TTC549 (cell line): ENCODE results near the gene CDKN3.

Experiments used
- FAIRE-seq: peaks from 2 replicates; lab custom pipeline; 2012; peaks lifted over from hg19 to GRCh38; lab: Jason Lieb, UNC

The CDKN3 gene, protein sequence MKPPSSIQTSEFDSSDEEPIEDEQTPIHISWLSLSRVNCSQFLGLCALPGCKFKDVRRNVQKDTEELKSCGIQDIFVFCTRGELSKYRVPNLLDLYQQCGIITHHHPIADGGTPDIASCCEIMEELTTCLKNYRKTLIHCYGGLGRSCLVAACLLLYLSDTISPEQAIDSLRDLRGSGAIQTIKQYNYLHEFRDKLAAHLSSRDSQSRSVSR

GRCh38 chr14:54396493-54397335 lies at the start of gene CDKN3:
Gene CDKN3, plus strand, starts transcription at chr14:54397007. Its CDS starts 62 bp downstream, at chr14:54397069.
- peak; percentile 96 for FAIRE-seq

GRCh38 chr14:54347044-54347443 lies 49.8 kb upstream of the CDKN3 start:
- peak; percentile 41 for FAIRE-seq

DNA sequence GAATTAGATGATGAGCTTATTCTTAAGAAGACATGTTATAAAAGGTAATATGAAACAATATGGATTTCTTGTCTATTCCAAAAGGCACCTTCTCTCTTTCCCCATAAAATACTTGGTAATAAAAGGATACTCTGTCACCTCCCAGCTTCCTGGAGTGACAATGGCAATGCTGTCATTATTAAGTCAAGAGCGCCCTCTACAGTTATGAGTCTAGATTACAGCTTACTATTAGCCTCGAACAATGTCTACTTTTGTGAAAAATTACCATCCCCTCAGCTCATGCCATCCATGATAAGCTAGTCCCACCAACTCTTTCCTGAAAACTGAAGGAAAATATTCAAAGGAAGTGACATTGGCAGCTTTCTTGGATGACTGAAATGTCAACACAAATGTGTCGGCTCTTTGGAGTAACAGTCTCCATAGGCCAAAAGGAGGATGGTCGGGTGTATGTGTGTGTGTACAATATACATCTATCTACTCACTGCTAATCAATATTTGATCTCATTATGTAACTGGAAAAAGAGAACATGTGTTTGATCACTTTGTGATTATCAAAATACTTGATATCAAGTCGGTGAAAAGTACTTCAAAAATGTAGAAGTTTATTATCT lies 48.7 kb upstream of the CDKN3 start:
- peak; percentile 95 for FAIRE-seq

DNA sequence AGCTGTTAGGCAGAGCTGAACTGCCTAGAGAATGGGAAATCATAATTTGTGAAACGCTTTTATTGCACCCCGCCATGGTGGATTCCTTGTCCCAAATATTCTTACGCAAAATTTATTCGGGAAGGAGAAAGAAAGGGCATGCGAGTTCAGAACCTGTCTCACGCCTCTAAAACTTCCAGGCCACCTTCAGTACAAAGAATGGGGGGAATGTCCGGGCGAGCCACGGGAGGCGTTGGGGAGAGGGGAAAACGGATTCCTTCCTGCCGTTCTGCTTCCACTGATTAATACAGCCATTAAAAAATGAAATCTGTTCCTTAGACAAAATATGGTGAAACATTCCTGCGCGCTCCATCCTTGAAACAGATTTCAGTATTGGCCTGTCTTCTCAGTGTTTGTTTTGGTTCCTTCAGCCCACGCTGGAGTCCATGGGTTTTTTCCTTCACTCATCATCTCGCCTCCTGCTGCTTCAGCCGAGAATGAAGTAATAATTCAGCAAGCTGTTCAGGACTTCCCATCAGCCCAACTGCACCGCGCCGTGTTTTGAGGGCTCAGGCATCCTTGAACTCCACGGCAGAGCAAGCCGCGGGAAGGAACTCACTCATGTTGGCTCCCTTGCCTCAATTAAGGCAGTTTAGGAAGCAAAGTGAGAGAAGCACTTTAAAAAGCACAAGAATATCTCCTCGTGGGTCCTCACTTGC lies 47.7 kb upstream of the CDKN3 start:
- peak; percentile 94 for FAIRE-seq

GRCh38 chr14:54349713-54350112 lies 47.1 kb upstream of the CDKN3 start:
- FAIRE-seq: no peak

DNA sequence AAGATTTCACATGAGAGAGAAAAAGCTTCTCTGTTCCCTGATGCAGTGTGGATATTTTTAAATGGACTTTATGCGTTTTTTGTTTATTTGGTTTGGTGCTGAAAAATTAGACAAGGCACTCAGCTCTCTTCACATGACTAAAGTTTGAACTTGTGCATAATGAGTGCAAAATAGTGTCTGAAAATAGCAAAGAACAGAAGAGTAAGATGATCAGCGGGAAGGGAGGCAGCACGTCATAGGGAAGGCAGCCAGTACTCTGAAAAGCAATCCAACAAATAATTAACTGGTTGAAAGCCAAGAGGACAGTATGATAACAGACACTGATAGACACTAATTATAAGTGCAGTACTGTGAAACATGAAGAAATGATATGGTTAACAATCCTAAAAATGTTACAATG lies 46.6 kb upstream of the CDKN3 start:
- peak; percentile 25 for FAIRE-seq

GRCh38 chr14:54353266-54353665 lies 43.5 kb upstream of the CDKN3 start:
- FAIRE-seq: no peak

GRCh38 chr14:54353694-54354093 lies 43.1 kb upstream of the CDKN3 start:
- no peak for FAIRE-seq

DNA sequence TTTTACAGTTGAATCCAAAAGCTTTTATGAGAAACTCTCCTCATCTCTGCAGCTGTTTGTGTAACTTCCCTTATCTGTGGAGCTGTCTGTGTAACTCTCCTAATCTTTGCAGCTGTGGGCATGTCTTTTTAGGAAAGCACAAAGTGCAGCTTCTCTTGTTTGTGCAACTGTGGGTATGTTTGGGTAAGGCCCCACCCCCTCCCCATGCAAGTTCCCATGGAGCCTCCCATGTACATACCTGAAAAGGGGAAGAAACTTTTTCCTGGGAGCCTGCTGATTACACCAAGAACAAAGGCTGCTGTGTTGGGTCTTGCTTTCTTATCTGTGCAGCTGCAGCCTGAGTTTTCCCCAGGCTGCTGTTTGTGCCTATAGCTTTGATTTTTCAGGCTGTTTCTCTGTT lies 42.7 kb upstream of the CDKN3 start:
- no peak for FAIRE-seq

DNA sequence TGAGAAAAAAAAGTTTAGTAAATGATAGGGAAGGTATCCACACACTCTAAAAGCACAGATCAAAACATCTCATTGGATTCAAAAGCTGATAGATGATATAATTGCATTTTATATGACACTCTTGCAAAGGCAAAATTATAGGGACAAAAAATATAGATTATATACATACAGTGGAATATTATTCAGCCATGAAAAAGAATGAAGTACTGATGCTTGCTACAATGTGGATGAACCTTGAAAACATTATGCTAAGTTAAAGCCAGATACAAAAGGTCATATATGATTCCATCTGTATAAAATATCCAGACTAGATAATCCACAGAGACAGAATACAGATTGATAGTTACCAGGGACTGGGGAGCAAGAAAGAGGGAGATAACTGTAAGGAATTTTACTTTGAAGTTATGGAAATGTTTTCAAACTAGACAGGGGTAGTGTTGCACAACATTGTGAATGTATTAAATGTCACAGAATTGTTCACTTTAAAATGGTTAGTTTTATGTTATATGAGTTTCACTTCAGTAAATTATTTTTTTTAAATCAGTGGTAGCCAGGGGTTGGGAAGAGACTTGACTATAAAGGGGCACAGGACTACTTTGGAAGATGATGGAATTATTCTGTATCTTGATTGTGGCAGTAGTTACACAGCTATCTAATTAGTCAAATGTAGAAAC lies 41.7 kb upstream of the CDKN3 start:
- no peak for FAIRE-seq

DNA sequence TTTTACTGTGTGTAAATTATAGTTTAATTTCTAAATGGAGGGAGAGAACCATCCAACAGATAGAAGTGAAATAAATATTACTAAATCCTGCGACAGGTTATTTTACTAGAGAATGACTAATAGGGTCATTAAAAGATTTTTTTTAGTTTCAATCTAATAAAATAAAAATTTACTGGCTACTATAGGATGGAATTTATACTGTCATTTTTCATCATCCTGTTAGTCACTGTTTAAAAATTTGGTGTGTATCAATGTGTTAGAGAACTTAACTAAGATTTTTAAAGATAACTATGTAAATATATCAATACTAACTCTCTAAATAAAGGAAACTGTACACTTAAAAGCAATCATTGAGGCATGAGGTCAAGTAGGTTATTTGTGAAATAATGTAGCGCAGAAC lies 41.1 kb upstream of the CDKN3 start:
- no peak for FAIRE-seq

GRCh38 chr14:54356172-54356571 lies 40.6 kb upstream of the CDKN3 start:
- no peak for FAIRE-seq

DNA sequence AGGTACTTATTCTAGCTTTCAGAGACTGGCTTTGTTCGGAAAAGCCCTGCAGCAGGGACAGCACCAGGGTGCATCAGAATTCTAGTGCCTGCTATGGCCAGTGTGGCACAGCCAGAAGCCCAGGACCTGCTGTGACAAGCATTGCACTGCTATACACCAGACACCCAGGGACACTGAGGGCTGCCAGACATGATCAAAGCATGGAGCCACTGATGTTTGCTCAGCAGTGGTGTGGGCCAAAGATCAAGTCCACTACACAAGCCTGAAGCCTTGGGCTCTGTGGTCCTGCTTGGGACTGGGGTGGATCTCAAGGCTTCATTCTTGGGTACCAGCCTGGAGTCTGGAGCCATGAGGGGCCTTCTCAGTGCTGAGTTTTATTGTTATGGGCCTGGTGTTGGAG lies 36.1 kb upstream of the CDKN3 start:
- no peak for FAIRE-seq

- FAIRE-seq: no peak
These were observed 34.7 kb upstream of the CDKN3 start for GRCh38 chr14:54362089-54362504.

DNA sequence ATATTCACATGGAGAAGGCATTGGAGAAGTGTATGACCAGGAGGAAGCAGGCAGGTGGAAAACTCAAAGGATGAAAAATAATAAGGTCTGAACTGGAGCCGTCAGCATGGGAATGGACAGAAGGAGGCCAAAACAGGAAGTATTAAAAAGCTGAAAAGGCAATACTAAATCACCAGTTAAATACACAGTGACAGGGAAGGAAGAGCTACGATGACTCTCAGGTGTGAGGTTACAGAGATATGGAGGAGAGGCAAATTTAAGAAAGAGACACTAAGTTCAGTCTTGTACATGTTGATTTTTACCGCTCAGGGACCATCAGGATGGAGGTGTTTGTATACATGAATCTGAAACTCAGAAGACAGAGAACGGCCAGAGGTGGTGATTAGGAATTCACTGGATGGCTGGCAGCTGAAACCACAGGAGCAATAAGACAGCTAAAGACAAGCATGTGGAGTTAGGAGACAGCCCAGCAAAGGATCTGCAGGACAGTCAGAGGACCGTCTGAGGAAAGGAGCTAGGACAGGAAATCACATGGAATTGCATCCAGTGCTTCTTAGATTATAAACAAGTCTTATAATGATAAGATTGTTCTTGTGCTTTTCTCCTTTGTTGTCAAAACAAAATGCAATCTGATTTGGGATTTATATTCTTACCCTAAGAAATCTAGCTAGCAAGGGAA lies 33.9 kb upstream of the CDKN3 start:
- no peak for FAIRE-seq

DNA sequence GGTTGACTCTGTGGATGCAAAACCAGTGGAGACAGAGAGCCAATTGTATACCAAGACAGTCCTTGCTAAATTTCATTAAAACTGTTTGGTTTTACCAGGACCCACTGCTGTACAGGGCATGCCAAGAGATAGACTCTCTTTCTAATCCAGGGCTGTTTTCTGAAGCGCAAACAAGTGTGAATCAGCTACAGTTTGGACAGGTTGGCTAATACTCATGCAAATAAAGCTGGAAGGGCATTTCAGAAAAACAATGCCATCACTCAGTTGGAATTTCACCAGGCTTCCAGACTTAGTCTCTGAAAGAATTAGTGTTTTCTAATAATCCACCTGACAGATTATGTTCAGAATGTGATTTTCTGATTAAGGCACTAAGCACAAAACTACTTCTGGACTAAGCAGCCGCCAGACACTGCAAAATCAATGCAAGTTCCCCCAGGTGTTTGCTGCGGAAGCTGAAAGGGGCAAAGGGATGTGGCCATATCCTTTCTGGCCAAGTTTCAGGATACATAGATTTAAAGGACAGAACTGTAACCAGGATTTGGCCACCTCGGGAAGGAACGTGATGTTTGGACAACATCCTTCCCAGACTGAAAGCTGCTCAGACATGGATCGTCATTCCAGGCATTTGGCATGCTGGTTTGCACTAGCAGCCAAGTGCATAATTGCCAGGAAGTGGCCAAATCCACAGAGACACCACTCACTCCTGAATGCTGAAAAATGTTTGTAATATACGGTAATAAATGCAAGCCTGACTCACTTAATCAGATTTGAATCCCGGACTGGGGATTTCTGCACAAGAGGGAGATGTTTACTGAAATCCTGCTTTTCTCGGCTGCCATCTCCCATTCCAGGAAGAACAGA lies 32.0 kb upstream of the CDKN3 start:
- FAIRE-seq: no peak

- peak; percentile 53 for FAIRE-seq
These were observed 29.8 kb upstream of the CDKN3 start for GRCh38 chr14:54366736-54367735.

- FAIRE-seq: no peak
These were observed 28.5 kb upstream of the CDKN3 start for GRCh38 chr14:54368291-54368690.

GRCh38 chr14:54369343-54369742 lies 27.5 kb upstream of the CDKN3 start:
- no peak for FAIRE-seq
